Smooth muscle cell (in vitro differentiated cells): ENCODE data around the gene ZFR2. TPM values are rescaled to one million over a fixed set of nuclear protein-coding genes. Genes with fewer than 3 reads are reported as not detected.

ENCODE experiments used
- DNase-seq: peaks from one replicate; lab custom pipeline; 2025; ENCODE audit not compliant: unreplicated experiment; lab: John Stamatoyannopoulos, UW
- H2AFZ ChIP-seq: fragments of 200-600 bp; sonication (generic); 2 replicates; pipeline ENCODE4 v1.6.0; 2016; ENCODE audit warnings: antibody characterized with exemption, low read depth, mild to moderate bottlenecking
- H3F3A ChIP-seq: fragments of 200-600 bp; sonication (generic); 2 replicates; pipeline ENCODE4 v1.6.0; 2017; ENCODE audit warnings: antibody characterized with exemption, low read depth
- H3K27ac ChIP-seq: fragments of 200-600 bp; sonication (generic); 2 replicates; pipeline ENCODE4 v1.5.1; 2016; ENCODE audit warnings: low read depth, mild to moderate bottlenecking
- H3K27me3 ChIP-seq: fragments of 200-600 bp; sonication (generic); 2 replicates; pipeline ENCODE4 v1.6.1; 2016; ENCODE audit warnings: low read depth, mild to moderate bottlenecking
- H3K36me3 ChIP-seq: fragments of 200-600 bp; sonication (generic); 2 replicates; pipeline ENCODE4 v1.5.1; 2016; ENCODE audit warnings: low read depth
- H3K4me1 ChIP-seq: fragments of 200-600 bp; sonication (generic); 2 replicates; pipeline ENCODE4 v1.5.1; 2016; ENCODE audit warnings: low read depth
- H3K4me2 ChIP-seq: fragments of 200-600 bp; sonication (generic); 2 replicates; pipeline ENCODE4 v1.6.0; 2016; ENCODE audit warnings: mild to moderate bottlenecking
- H3K4me3 ChIP-seq: fragments of 200-600 bp; sonication (generic); 2 replicates; pipeline ENCODE4 v1.5.1; 2016; ENCODE audit warnings: mild to moderate bottlenecking
- H3K79me2 ChIP-seq: fragments of 200-600 bp; sonication (generic); 2 replicates; pipeline ENCODE4 v1.6.0; 2016; ENCODE audit warnings: low read depth, mild to moderate bottlenecking
- H3K9ac ChIP-seq: fragments of 200-600 bp; sonication (generic); 2 replicates; pipeline ENCODE4 v1.6.0; 2016; ENCODE audit warnings: low read depth
- H3K9me3 ChIP-seq: fragments of 200-600 bp; sonication (generic); replicated peaks from 2 replicates; pipeline ENCODE4 v1.5.1; 2016; ENCODE audit warnings: low read depth
- H4K20me1 ChIP-seq: fragments of 200-600 bp; sonication (generic); 2 replicates; pipeline ENCODE4 v1.6.0; 2016; ENCODE audit warnings: low read depth
- CTCF ChIP-seq: fragments of 200-600 bp; sonication (generic); IDR thresholded peaks from 2 replicates; pipeline ENCODE4 v1.5.1; 2017; ENCODE audit warnings: borderline replicate concordance, mild to moderate bottlenecking, antibody characterized with exemption; ENCODE audit not compliant: insufficient read depth, poor library complexity, severe bottlenecking
- WGBS: methylation state at CpG from one replicate; pipeline ENCODE4 v1.1.7; 2016; ENCODE audit warnings: low lambda C conversion rate; 5-methylcytosine and 5-hydroxymethylcytosine counted together
- polyA plus RNA-seq: library from polyadenylated mRNA; unstranded; fragments of >200 nt; fragmentation: Nextera tagmentation; extraction: Ambion mirVana; gene quantifications from 2 replicates; pipeline ENCODE4 v1.2.1, GENCODE V29; 2016
- total RNA-seq: library from RNA; depleted of rRNA; stranded (reverse); fragments of >200 nt; gene quantifications from 2 replicates; pipeline ENCODE4 v1.2.3, GENCODE V29; 2014

The ZFR2 gene
- total and polyA plus RNA-seq, 2 experiments from 2014 or later: 0.54 to 1.8 TPM

DNA sequence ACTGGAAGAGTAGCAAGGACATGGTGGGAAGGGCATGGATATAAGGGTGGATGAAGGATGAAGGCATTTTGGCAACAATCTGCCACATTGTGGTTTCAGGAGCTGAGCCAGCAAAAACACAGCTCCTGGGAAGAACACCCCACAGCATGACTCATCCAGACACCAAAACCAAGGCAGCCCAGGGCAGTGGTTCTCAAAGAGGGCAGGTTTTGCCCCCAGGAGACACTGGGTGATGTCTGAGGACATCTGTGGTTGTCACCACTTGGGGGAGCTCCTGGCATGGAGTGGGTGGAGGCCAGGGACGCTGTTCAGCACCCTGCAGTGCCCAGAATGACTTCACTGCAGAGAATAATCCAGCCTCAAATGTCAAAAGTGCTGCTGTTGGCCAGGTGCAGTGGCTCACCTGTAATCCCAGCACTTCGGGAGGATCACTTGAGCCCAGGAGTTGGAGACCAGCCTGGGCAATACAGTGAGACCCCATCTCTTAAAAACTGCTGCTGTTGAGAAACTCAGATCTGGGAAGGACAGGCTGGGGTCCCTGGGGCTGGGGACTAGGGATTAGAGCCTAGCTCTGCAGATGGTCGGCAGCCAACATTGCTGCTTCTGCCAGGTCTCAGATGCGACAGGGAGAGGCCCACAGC is 16.1 kb downstream of the ZFR2 start:
- Histone ChIP-seq H3K4me2 (no peak overlapping the region), H3K4me1 (no peaks in the 10 kb centered on the region), H3F3A (no peaks in the 10 kb centered on the region), H3K36me3 (no peaks in the 10 kb centered on the region), H3K27ac (no peak overlapping the region), H4K20me1 (no peaks in the 10 kb centered on the region), H2AFZ (no peak overlapping the region), H3K79me2 (no peaks in the 10 kb centered on the region), H3K9ac (no peak overlapping the region), H3K27me3 (no peaks in the 10 kb centered on the region), H3K9me3 (no peaks in the 10 kb centered on the region), H3K4me3 (no peak overlapping the region)
- TF ChIP-seq CTCF: no peak
- 88% methylated on average over 4 of the region's 4 CpGs for WGBS
- no peak for DNase-seq

DNA sequence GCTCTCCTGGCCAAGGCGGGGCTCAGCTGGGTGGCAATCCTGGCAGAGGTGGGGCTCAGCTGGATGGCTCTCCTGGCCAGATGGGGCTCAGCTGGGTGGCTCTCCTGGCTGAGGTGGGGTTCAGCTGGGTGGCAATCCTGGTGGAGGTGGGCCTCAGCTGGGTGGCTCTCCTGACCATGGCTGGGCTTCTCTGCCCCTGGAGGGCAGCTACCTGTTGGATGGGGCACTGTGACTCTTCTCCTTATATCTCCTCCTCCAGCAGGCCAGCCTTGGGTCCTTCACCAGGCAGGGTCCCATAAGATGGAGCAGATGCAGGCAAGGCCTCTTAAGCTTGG is 16.7 kb downstream of the ZFR2 start:
- Histone ChIP-seq H3K4me2 (no peak overlapping the region), H4K20me1 (no peaks in the 10 kb centered on the region), H3K27me3 (no peaks in the 10 kb centered on the region), H3K36me3 (no peaks in the 10 kb centered on the region), H3K79me2 (no peaks in the 10 kb centered on the region), H3K9ac (no peak overlapping the region), H3K4me3 (no peak overlapping the region), H3K27ac (no peak overlapping the region), H2AFZ (no peak overlapping the region), H3K9me3 (no peaks in the 10 kb centered on the region), H3F3A (no peaks in the 10 kb centered on the region), H3K4me1 (no peaks in the 10 kb centered on the region)
- 100% methylated on average over 1 of the region's 1 CpG for WGBS
- no peak for DNase-seq
- no peak for TF ChIP-seq CTCF

- Histone ChIP-seq H3K27me3 (no peaks in the 10 kb centered on the region), H3F3A (no peaks in the 10 kb centered on the region), H3K36me3 (no peaks in the 10 kb centered on the region), H3K4me2 (no peak overlapping the region), H3K9me3 (no peaks in the 10 kb centered on the region), H3K4me1 (no peaks in the 10 kb centered on the region), H3K79me2 (no peaks in the 10 kb centered on the region), H4K20me1 (no peaks in the 10 kb centered on the region), H3K27ac (no peak overlapping the region), H3K4me3 (no peak overlapping the region), H2AFZ (no peak overlapping the region), H3K9ac (no peak overlapping the region)
- no peak for TF ChIP-seq CTCF
- no peak for DNase-seq
- 94% methylated on average over 11 of the region's 11 CpGs for WGBS
Measured at GRCh38 chr19:3851254-3852176, 17.3 kb downstream of the ZFR2 start.
